ENCODE measurements around the gene CHRNA10.
"Not testable (repeated sequence)": the region's sequence is repeated elsewhere in the genome, so short reads cannot be mapped to it uniquely, and the experiment has no call there.

Gene CHRNA10

GRCh38 chr11:3644817-3645235 lies 26.4 kb downstream of the CHRNA10 start, which contains the start of gene ART1:
Gene ART1, plus strand, starts transcription at chr11:3645128. Its CDS starts 14,086 bp downstream, at chr11:3659214.
- no peaks in the 10 kb centered on the region for H3K9me3 ChIP-seq (ENCODE audit: control insufficient read depth, low read length)
- H3K4me3 ChIP-seq (ENCODE audit: low read length): no peak within 1 kb of the TSS
- no peaks in the 10 kb centered on the region for H3K36me3 ChIP-seq (ENCODE audit: control insufficient read depth, insufficient read depth, low read length, severe bottlenecking)
- peaks cover 31% of the 10 kb centered on the region for H3K27me3 ChIP-seq (replicated peaks; ENCODE audit: control insufficient read depth, insufficient read depth, low read length)
- H3K9ac ChIP-seq (ENCODE audit: low read length): no peak within 1 kb of the TSS
- peaks cover 11% of the 10 kb centered on the region for H3K4me1 ChIP-seq (ENCODE audit: control insufficient read depth, insufficient read depth, low read length)
- DNase-seq (ENCODE audit: low read depth): no peak

DNA sequence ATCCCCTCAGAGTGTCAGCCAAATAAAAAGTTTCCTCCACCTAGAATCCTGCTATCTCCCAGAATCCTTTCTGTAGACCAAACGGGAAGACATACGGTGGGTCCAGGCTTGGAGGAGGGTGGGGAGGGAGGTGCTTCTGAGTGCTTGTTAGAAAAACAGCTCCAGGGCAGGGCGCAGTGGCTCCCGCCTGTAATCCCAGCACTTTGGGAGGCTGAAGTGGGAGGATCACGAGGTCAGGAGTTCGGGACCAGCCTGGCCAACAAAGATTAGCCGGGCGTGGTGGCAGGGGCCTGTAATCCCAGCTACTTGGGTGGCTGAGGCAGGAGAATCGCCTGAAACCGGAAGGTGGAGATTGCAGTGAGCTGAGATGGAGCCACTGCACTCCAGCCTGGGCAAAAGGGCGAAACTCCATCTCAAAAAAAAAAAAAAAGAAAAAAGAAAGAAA lies 28.1 kb downstream of the CHRNA10 start:
- DNase-seq (ENCODE audit: low read depth): peak; percentile 5
- peaks cover 11% of the 10 kb centered on the region for H3K4me1 ChIP-seq (ENCODE audit: control insufficient read depth, insufficient read depth, low read length)
- H3K9ac ChIP-seq (ENCODE audit: low read length): peak overlapping the region; percentile 77
- H3K9me3 ChIP-seq (ENCODE audit: control insufficient read depth, low read length); H3K36me3 ChIP-seq (ENCODE audit: control insufficient read depth, insufficient read depth, low read length, severe bottlenecking): not testable (repeated sequence)
- peaks cover 22% of the 10 kb centered on the region for H3K27me3 ChIP-seq (replicated peaks; ENCODE audit: control insufficient read depth, insufficient read depth, low read length)
- peak overlapping the region; percentile 81 for H3K4me3 ChIP-seq (ENCODE audit: low read length)

- DNase-seq (ENCODE audit: low read depth): peak; percentile 92
- Histone ChIP-seq H3K9ac (ENCODE audit: low read length) (peak overlapping the region; percentile 77), H3K4me1 (ENCODE audit: control insufficient read depth, insufficient read depth, low read length) (peaks cover 11% of the 10 kb centered on the region), H3K9me3 (ENCODE audit: control insufficient read depth, low read length) (no peaks in the 10 kb centered on the region), H3K36me3 (ENCODE audit: control insufficient read depth, insufficient read depth, low read length, severe bottlenecking) (no peaks in the 10 kb centered on the region), H3K4me3 (ENCODE audit: low read length) (peak overlapping the region; percentile 81), H3K27me3 (replicated peaks; ENCODE audit: control insufficient read depth, insufficient read depth, low read length) (peaks cover 22% of the 10 kb centered on the region)
Measured at GRCh38 chr11:3642071-3642951, 28.9 kb downstream of the CHRNA10 start.

DNA sequence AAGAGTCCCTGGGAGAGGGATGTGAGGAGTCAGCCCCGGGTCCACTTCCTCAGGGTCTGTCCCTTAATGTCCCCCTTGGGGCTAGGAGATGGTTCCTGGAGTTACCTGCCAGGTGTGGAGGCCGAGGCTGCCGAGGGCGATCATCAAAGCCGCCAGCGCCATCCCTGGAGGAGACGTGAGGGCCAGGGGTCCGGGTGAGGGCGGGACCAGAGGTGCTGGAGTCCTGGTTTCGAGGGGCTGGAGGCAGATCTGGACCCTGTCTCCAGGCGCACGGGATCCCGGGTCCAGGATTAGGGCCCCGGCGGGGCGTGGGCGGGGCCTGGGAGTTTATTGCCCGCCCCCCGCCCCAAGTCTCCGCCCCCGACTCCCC lies 29.5 kb downstream of the CHRNA10 start, which contains the start of gene ART5:
Gene ART5, minus strand, starts transcription at position 292 of the 370 bp plus-strand sequence. Its CDS starts 130 bp downstream, at position 162.
- Histone ChIP-seq H3K4me1 (ENCODE audit: control insufficient read depth, insufficient read depth, low read length) (peaks cover 11% of the 10 kb centered on the region), H3K27me3 (replicated peaks; ENCODE audit: control insufficient read depth, insufficient read depth, low read length) (peaks cover 20% of the 10 kb centered on the region), H3K9me3 (ENCODE audit: control insufficient read depth, low read length) (no peaks in the 10 kb centered on the region), H3K9ac (ENCODE audit: low read length) (peak within 1 kb of the TSS; percentile 77), H3K36me3 (ENCODE audit: control insufficient read depth, insufficient read depth, low read length, severe bottlenecking) (no peaks in the 10 kb centered on the region), H3K4me3 (ENCODE audit: low read length) (peak within 1 kb of the TSS; percentile 81)
- no peak for DNase-seq (ENCODE audit: low read depth)

DNA sequence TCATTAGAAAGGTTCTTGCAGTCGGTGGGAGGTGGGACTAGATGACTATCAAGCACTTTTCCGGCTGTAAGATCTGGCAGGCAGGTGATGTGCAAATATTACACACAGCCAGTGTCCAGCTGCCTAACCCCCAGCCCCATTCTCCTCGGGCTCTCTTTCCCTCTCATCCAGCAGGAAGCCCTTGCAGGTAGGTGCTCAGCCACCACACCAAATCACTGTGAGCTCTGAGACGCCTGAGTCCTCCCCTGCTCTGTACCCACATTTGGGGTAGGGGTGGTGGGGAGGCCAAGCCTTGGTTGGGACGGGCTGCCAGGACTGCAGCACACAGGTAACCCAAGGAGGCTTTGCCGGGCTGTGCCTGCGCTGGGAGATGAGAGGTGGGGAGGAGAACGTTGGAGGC lies 30.0 kb downstream of the CHRNA10 start:
- DNase-seq (ENCODE audit: low read depth): no peak
- Histone ChIP-seq H3K4me1 (ENCODE audit: control insufficient read depth, insufficient read depth, low read length) (peaks cover 11% of the 10 kb centered on the region), H3K36me3 (ENCODE audit: control insufficient read depth, insufficient read depth, low read length, severe bottlenecking) (no peaks in the 10 kb centered on the region), H3K4me3 (ENCODE audit: low read length) (no peak overlapping the region), H3K9ac (ENCODE audit: low read length) (no peak overlapping the region), H3K27me3 (replicated peaks; ENCODE audit: control insufficient read depth, insufficient read depth, low read length) (peaks cover 16% of the 10 kb centered on the region), H3K9me3 (ENCODE audit: control insufficient read depth, low read length) (no peaks in the 10 kb centered on the region)

- H3K9me3 ChIP-seq (ENCODE audit: control insufficient read depth, low read length): no peaks in the 10 kb centered on the region
- peaks cover 11% of the 10 kb centered on the region for H3K4me1 ChIP-seq (ENCODE audit: control insufficient read depth, insufficient read depth, low read length)
- H3K4me3 ChIP-seq (ENCODE audit: low read length): no peak overlapping the region
- no peaks in the 10 kb centered on the region for H3K36me3 ChIP-seq (ENCODE audit: control insufficient read depth, insufficient read depth, low read length, severe bottlenecking)
- peaks cover 8% of the 10 kb centered on the region for H3K27me3 ChIP-seq (replicated peaks; ENCODE audit: control insufficient read depth, insufficient read depth, low read length)
- no peak overlapping the region for H3K9ac ChIP-seq (ENCODE audit: low read length)
- DNase-seq (ENCODE audit: low read depth): no peak
Measured at GRCh38 chr11:3639841-3640240, 31.3 kb downstream of the CHRNA10 start.

DNA sequence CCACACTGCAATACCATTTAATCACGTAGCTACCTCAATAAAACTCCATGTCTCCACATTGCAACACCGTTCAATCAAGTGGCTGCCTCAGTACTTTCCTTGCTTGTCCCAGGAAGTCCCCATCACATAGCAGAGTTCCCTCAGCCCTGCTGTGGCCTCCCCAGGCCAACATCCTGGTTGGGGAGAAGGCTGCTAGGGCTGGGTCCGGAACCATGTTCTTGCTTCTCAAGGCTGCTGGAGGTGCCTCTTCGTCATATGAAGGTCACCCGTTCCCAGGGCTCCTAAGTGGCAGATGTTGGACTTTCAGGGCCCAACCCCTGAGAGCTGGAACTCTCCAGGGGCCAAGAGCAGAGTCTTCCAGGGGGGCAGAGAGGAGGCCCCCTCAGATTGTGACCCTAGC lies 32.7 kb downstream of the CHRNA10 start:
- H3K9ac ChIP-seq (ENCODE audit: low read length): no peak overlapping the region
- peaks cover 8% of the 10 kb centered on the region for H3K27me3 ChIP-seq (replicated peaks; ENCODE audit: control insufficient read depth, insufficient read depth, low read length)
- no peaks in the 10 kb centered on the region for H3K36me3 ChIP-seq (ENCODE audit: control insufficient read depth, insufficient read depth, low read length, severe bottlenecking)
- H3K9me3 ChIP-seq (ENCODE audit: control insufficient read depth, low read length): no peaks in the 10 kb centered on the region
- peaks cover 11% of the 10 kb centered on the region for H3K4me1 ChIP-seq (ENCODE audit: control insufficient read depth, insufficient read depth, low read length)
- DNase-seq (ENCODE audit: low read depth): no peak
- H3K4me3 ChIP-seq (ENCODE audit: low read length): no peak overlapping the region

GRCh38 chr11:3637201-3637600 lies 34.0 kb downstream of the CHRNA10 start:
- H3K9ac ChIP-seq (ENCODE audit: low read length): no peak overlapping the region
- H3K9me3 ChIP-seq (ENCODE audit: control insufficient read depth, low read length): no peaks in the 10 kb centered on the region
- no peak overlapping the region for H3K4me3 ChIP-seq (ENCODE audit: low read length)
- H3K36me3 ChIP-seq (ENCODE audit: control insufficient read depth, insufficient read depth, low read length, severe bottlenecking): no peaks in the 10 kb centered on the region
- no peaks in the 10 kb centered on the region for H3K27me3 ChIP-seq (replicated peaks; ENCODE audit: control insufficient read depth, insufficient read depth, low read length)
- DNase-seq (ENCODE audit: low read depth): no peak
- H3K4me1 ChIP-seq (ENCODE audit: control insufficient read depth, insufficient read depth, low read length): peaks cover 1% of the 10 kb centered on the region

- Histone ChIP-seq H3K4me3 (ENCODE audit: low read length) (no peak overlapping the region), H3K27me3 (replicated peaks; ENCODE audit: control insufficient read depth, insufficient read depth, low read length) (no peaks in the 10 kb centered on the region), H3K9ac (ENCODE audit: low read length) (no peak overlapping the region), H3K4me1 (ENCODE audit: control insufficient read depth, insufficient read depth, low read length) (no peaks in the 10 kb centered on the region), H3K9me3 (ENCODE audit: control insufficient read depth, low read length) (no peaks in the 10 kb centered on the region), H3K36me3 (ENCODE audit: control insufficient read depth, insufficient read depth, low read length, severe bottlenecking) (no peaks in the 10 kb centered on the region)
- DNase-seq (ENCODE audit: low read depth): no peak
Measured at GRCh38 chr11:3635641-3636375, 35.4 kb downstream of the CHRNA10 start.

DNA sequence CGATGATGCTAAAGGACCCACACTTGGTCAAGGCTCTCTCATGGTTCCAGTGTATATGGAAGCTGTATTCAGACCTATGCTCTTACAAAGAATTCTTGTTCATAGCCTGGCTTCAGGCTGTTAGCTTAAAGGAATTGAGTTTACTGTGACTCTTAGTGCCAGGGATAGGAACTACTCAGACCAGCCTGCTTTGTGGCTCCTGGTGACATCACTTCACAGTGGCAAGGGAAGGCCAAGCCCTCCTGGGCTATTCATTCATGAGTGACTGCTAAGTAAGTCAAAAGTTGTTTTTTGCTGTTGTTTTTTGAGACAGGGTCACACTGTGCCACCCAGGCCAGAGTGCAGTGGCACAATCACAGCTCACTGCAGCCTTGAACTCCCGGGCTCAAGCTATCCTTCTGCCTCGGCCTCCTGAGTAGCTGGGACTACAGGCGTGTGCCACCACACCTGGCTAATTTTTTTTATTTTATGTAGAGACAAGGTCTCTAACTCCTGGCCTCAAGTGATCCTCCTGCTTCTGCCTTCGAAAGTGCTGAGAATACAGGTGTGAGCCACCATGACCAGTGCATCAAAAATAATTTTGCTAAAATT lies 39.0 kb downstream of the CHRNA10 start:
- H3K9ac ChIP-seq (ENCODE audit: low read length): no peak overlapping the region

GRCh38 chr11:3631331-3631730 lies 39.9 kb downstream of the CHRNA10 start:
- no peaks in the 10 kb centered on the region for H3K27me3 ChIP-seq (replicated peaks; ENCODE audit: control insufficient read depth, insufficient read depth, low read length)
- H3K4me1 ChIP-seq (ENCODE audit: control insufficient read depth, insufficient read depth, low read length): peaks cover 11% of the 10 kb centered on the region
- DNase-seq (ENCODE audit: low read depth): no peak

More for the DNA sequence above, 39.0 kb downstream of the CHRNA10 start:
- Histone ChIP-seq H3K9me3 (ENCODE audit: control insufficient read depth, low read length) (no peaks in the 10 kb centered on the region), H3K36me3 (ENCODE audit: control insufficient read depth, insufficient read depth, low read length, severe bottlenecking) (no peaks in the 10 kb centered on the region), H3K4me1 (ENCODE audit: control insufficient read depth, insufficient read depth, low read length) (peaks cover 3% of the 10 kb centered on the region), H3K4me3 (ENCODE audit: low read length) (no peak overlapping the region), H3K27me3 (replicated peaks; ENCODE audit: control insufficient read depth, insufficient read depth, low read length) (no peaks in the 10 kb centered on the region)
- DNase-seq (ENCODE audit: low read depth): no peak

More at GRCh38 chr11:3631331-3631730, 39.9 kb downstream of the CHRNA10 start:
- Histone ChIP-seq H3K36me3 (ENCODE audit: control insufficient read depth, insufficient read depth, low read length, severe bottlenecking) (no peaks in the 10 kb centered on the region), H3K4me3 (ENCODE audit: low read length) (no peak overlapping the region), H3K9me3 (ENCODE audit: control insufficient read depth, low read length) (no peaks in the 10 kb centered on the region), H3K9ac (ENCODE audit: low read length) (no peak overlapping the region)
